Smooth muscle cell (in vitro differentiated cells): ENCODE data around the gene SARDH. TPM values are rescaled to one million over a fixed set of nuclear protein-coding genes. Genes with fewer than 3 reads are reported as not detected.

ENCODE experiments used
- DNase-seq: peaks from one replicate; lab custom pipeline; 2025; ENCODE audit not compliant: unreplicated experiment; lab: John Stamatoyannopoulos, UW
- H2AFZ ChIP-seq: fragments of 200-600 bp; sonication (generic); 2 replicates; pipeline ENCODE4 v1.6.0; 2016; ENCODE audit warnings: antibody characterized with exemption, low read depth, mild to moderate bottlenecking
- H3F3A ChIP-seq: fragments of 200-600 bp; sonication (generic); 2 replicates; pipeline ENCODE4 v1.6.0; 2017; ENCODE audit warnings: antibody characterized with exemption, low read depth
- H3K27ac ChIP-seq: fragments of 200-600 bp; sonication (generic); 2 replicates; pipeline ENCODE4 v1.5.1; 2016; ENCODE audit warnings: low read depth, mild to moderate bottlenecking
- H3K27me3 ChIP-seq: fragments of 200-600 bp; sonication (generic); 2 replicates; pipeline ENCODE4 v1.6.1; 2016; ENCODE audit warnings: low read depth, mild to moderate bottlenecking
- H3K36me3 ChIP-seq: fragments of 200-600 bp; sonication (generic); 2 replicates; pipeline ENCODE4 v1.5.1; 2016; ENCODE audit warnings: low read depth
- H3K4me1 ChIP-seq: fragments of 200-600 bp; sonication (generic); 2 replicates; pipeline ENCODE4 v1.5.1; 2016; ENCODE audit warnings: low read depth
- H3K4me2 ChIP-seq: fragments of 200-600 bp; sonication (generic); 2 replicates; pipeline ENCODE4 v1.6.0; 2016; ENCODE audit warnings: mild to moderate bottlenecking
- H3K4me3 ChIP-seq: fragments of 200-600 bp; sonication (generic); 2 replicates; pipeline ENCODE4 v1.5.1; 2016; ENCODE audit warnings: mild to moderate bottlenecking
- H3K79me2 ChIP-seq: fragments of 200-600 bp; sonication (generic); 2 replicates; pipeline ENCODE4 v1.6.0; 2016; ENCODE audit warnings: low read depth, mild to moderate bottlenecking
- H3K9ac ChIP-seq: fragments of 200-600 bp; sonication (generic); 2 replicates; pipeline ENCODE4 v1.6.0; 2016; ENCODE audit warnings: low read depth
- H3K9me3 ChIP-seq: fragments of 200-600 bp; sonication (generic); replicated peaks from 2 replicates; pipeline ENCODE4 v1.5.1; 2016; ENCODE audit warnings: low read depth
- H4K20me1 ChIP-seq: fragments of 200-600 bp; sonication (generic); 2 replicates; pipeline ENCODE4 v1.6.0; 2016; ENCODE audit warnings: low read depth
- CTCF ChIP-seq: fragments of 200-600 bp; sonication (generic); IDR thresholded peaks from 2 replicates; pipeline ENCODE4 v1.5.1; 2017; ENCODE audit warnings: borderline replicate concordance, mild to moderate bottlenecking, antibody characterized with exemption; ENCODE audit not compliant: insufficient read depth, poor library complexity, severe bottlenecking
- WGBS: methylation state at CpG from one replicate; pipeline ENCODE4 v1.1.7; 2016; ENCODE audit warnings: low lambda C conversion rate; 5-methylcytosine and 5-hydroxymethylcytosine counted together
- polyA plus RNA-seq: library from polyadenylated mRNA; unstranded; fragments of >200 nt; fragmentation: Nextera tagmentation; extraction: Ambion mirVana; gene quantifications from 2 replicates; pipeline ENCODE4 v1.2.1, GENCODE V29; 2016
- total RNA-seq: library from RNA; depleted of rRNA; stranded (reverse); fragments of >200 nt; gene quantifications from 2 replicates; pipeline ENCODE4 v1.2.3, GENCODE V29; 2014

The SARDH gene
- total and polyA plus RNA-seq, 2 experiments from 2014 or later: 3.3 to 10.1 TPM

GRCh38 chr9:133761641-133762248 lies 23.6 kb upstream of the SARDH start:
- H3K4me3 ChIP-seq: no peak overlapping the region
- no peak overlapping the region for H3K9ac ChIP-seq
- H3K79me2 ChIP-seq: no peaks in the 10 kb centered on the region
- H3K9me3 ChIP-seq: peaks cover 1% of the 10 kb centered on the region
- no peaks in the 10 kb centered on the region for H3K4me1 ChIP-seq
- no peaks in the 10 kb centered on the region for H3K27me3 ChIP-seq
- no peak for DNase-seq
- no peak overlapping the region for H2AFZ ChIP-seq
- no peak for TF ChIP-seq CTCF
- H3K27ac ChIP-seq: no peak overlapping the region
- H3K36me3 ChIP-seq: peaks cover 11% of the 10 kb centered on the region
- 89% methylated on average over 11 of the region's 11 CpGs for WGBS
- no peak overlapping the region for H3K4me2 ChIP-seq
- no peaks in the 10 kb centered on the region for H4K20me1 ChIP-seq
- H3F3A ChIP-seq: no peaks in the 10 kb centered on the region

- H3K4me3 ChIP-seq: no peak overlapping the region
- WGBS: no CpG with 5 or more reads among the region's 11 CpGs
- H3K27ac ChIP-seq: no peak overlapping the region
- H4K20me1 ChIP-seq: no peaks in the 10 kb centered on the region
- no peaks in the 10 kb centered on the region for H3K27me3 ChIP-seq
- no peak for TF ChIP-seq CTCF
- no peak overlapping the region for H2AFZ ChIP-seq
- H3K9me3 ChIP-seq: no peaks in the 10 kb centered on the region
- no peak for DNase-seq
- no peaks in the 10 kb centered on the region for H3F3A ChIP-seq
- H3K9ac ChIP-seq: no peak overlapping the region
- H3K79me2 ChIP-seq: no peaks in the 10 kb centered on the region
- H3K36me3 ChIP-seq: peaks cover 7% of the 10 kb centered on the region
- H3K4me2 ChIP-seq: no peak overlapping the region
- H3K4me1 ChIP-seq: no peaks in the 10 kb centered on the region
These were observed 22.6 kb upstream of the SARDH start for GRCh38 chr9:133760713-133761290.

GRCh38 chr9:133759946-133760345 lies 21.8 kb upstream of the SARDH start:
- no peak for TF ChIP-seq CTCF
- Histone ChIP-seq H3K4me2 (no peak overlapping the region), H3K4me3 (no peak overlapping the region), H3K4me1 (no peaks in the 10 kb centered on the region), H4K20me1 (no peaks in the 10 kb centered on the region), H2AFZ (no peak overlapping the region), H3K79me2 (no peaks in the 10 kb centered on the region), H3K9me3 (no peaks in the 10 kb centered on the region), H3K36me3 (no peaks in the 10 kb centered on the region), H3K27me3 (no peaks in the 10 kb centered on the region), H3F3A (no peaks in the 10 kb centered on the region), H3K27ac (no peak overlapping the region), H3K9ac (no peak overlapping the region)
- DNase-seq: no peak
- 95% methylated on average over 3 of the region's 11 CpGs for WGBS
